H1 (cell line): ENCODE data around the gene CDH8. TPM values are rescaled to one million over a fixed set of nuclear protein-coding genes. Genes with fewer than 3 reads are reported as not detected.

Source experiments
- ASH2L ChIP-seq: fragments of 200-600, 300-600 bp; sonication (generic); IDR thresholded peaks from one replicate; pipeline ENCODE4 v1.7.1; 2017; ENCODE audit warnings: low read length
- BACH1 ChIP-seq: IDR thresholded peaks from 2 replicates; pipeline ENCODE4 v1.6.1; 2012; ENCODE audit warnings: low read length, improper control_type of control experiment
- BRCA1 ChIP-seq: IDR thresholded peaks from 2 replicates; pipeline ENCODE4 v1.6.1; 2012; ENCODE audit warnings: low read depth, low read length, improper control_type of control experiment
- CHD2 ChIP-seq: IDR thresholded peaks from 2 replicates; pipeline ENCODE4 v1.6.1; 2012; ENCODE audit warnings: low read length, improper control_type of control experiment
- CHD7 ChIP-seq: fragments of 300-600 bp; sonication (generic); IDR thresholded peaks from 2 replicates; pipeline ENCODE4 v1.7.1; 2012; ENCODE audit warnings: low read length, moderate library complexity, mild to moderate bottlenecking, inconsistent platforms; ENCODE audit not compliant: insufficient replicate concordance
- EP300 ChIP-seq, 2 experiments: IDR thresholded peaks; 1 replicate in 1 of 2; 2 replicates in 1 of 2; pipeline ENCODE4 v1.6.1; 2011 to 2012; ENCODE audit warnings: low read depth in 2 of 2, low read length in 2 of 2, mild to moderate bottlenecking in 2 of 2, borderline replicate concordance in 1 of 2, inconsistent platforms in 1 of 2, moderate library complexity in 1 of 2
- FOSL1 ChIP-seq: IDR thresholded peaks from 2 replicates; pipeline ENCODE4 v1.6.1; 2011; ENCODE audit warnings: mild to moderate bottlenecking, low read depth, low read length, moderate library complexity; ENCODE audit not compliant: insufficient read depth
- HDAC2 ChIP-seq, 2 experiments: fragments of 300-600 bp in 1 of 2; sonication (generic) in 1 of 2; IDR thresholded peaks; 2 replicates each; pipeline ENCODE4 v1.6.1; 2011 to 2012; ENCODE audit warnings: low read depth in 2 of 2, low read length in 2 of 2, mild to moderate bottlenecking in 2 of 2, moderate library complexity in 2 of 2, borderline replicate concordance in 1 of 2, inconsistent platforms in 1 of 2
- HDAC6 ChIP-seq: IDR thresholded peaks from one replicate; pipeline ENCODE4 v1.7.1; 2012; ENCODE audit warnings: low read depth, mild to moderate bottlenecking, inconsistent platforms, low read length, moderate library complexity
- SP1 ChIP-seq: IDR thresholded peaks from 2 replicates; pipeline ENCODE4 v1.6.1; 2011; ENCODE audit warnings: low read depth, low read length
- TBP ChIP-seq: IDR thresholded peaks from 2 replicates; pipeline ENCODE4 v1.6.1; 2011; ENCODE audit warnings: low read depth, low read length, improper control_type of control experiment
- ZNF274 ChIP-seq: IDR thresholded peaks from 2 replicates; pipeline ENCODE4 v1.7.0; 2012; ENCODE audit warnings: low read length, borderline replicate concordance; ENCODE audit errors: extremely low read depth
- polyA plus RNA-seq, 7 experiments: library from polyadenylated mRNA; depleted of rRNA in 3 of 7; stranded (reverse) in 5 of 7; unstranded in 2 of 7; fragments of >200 nt in 5 of 7; fragments of 200-250 nt in 2 of 7; gene quantifications; 1 replicate in 5 of 7; 2 replicates in 1 of 7; 4 replicates in 1 of 7; pipeline versions ENCODE4 v1.2.1 to v1.2.3, GENCODE V29; 2011 to 2013; ENCODE audit warnings: missing spikeins in 2 of 7, mixed read lengths in 2 of 7
- total RNA-seq: library from RNA; stranded (reverse); fragmentation: NEBNext Ultra II Directional; extraction: Animal tissue kit (Norgen Biotek cat#: 25700); gene quantifications from 2 replicates; pipeline ENCODE4 v1.2.1, GENCODE V29; 2021

CDH8 gene
- total and polyA plus RNA-seq, 2 of the 8 experiments (the other 6 are each of a cell fraction or from before 2014, with no cell fraction given), result 7.7 to 8.4 TPM

DNA sequence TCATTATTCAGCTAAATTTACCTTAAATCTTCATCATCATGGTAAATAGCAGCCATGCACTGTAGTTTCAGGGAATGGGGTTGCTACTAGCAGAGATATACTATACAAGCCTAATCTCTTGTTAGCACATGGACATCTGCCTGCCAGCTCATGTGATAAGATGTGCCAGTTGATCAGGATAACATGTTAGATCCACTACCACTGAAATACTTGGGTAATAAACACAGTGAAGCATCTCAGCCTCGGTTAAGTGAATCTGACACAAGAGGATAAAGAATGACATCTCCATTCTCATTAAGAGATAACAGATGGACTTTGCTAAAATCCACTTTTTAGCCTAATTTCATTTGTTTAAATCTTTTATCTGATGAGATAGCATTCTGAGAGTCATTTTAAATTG, 256.1 kb downstream of the CDH8 start (continued):
- TF ChIP-seq CHD7 (no peak), ASH2L (no peak), TBP (no peak), BRCA1 (no peak), HDAC2 (IDR thresholded peaks at IDR 0.05; ENCODE audit: borderline replicate concordance in 1 of 2, low read depth in 2 of 2, low read length in 2 of 2) (no peak), HDAC6 (no peak), CHD2 (no peak), FOSL1 (no peak), BACH1 (no peak), SP1 (no peak), ZNF274 (no peak), EP300 (IDR thresholded peaks at IDR 0.05; ENCODE audit: borderline replicate concordance in 1 of 2, low read depth in 2 of 2, low read length in 2 of 2) (no peak)
